Activated CD4-positive, alpha-beta memory T cell treated with anti-CD3 and anti-CD28 coated beads, Interleukin-2, amount 10 ng/mL, durations not matched to agents 7 days and 5 days (primary cell): ENCODE data around the gene ARHGAP19. TPM values are rescaled to one million over a fixed set of nuclear protein-coding genes. Genes with fewer than 3 reads are reported as not detected.

Experiments
- CTCF ChIA-PET: fragments of 350-600 bp; sonication (Branson Sonifier 250); formaldehyde crosslinking; loops from one replicate; lab custom pipeline; 2021; ENCODE audit warnings: antibody characterized with exemption, inconsistent platforms; lab: Charles Lee
- POLR2A ChIA-PET: fragments of 350-600 bp; sonication (Branson Sonifier 250); formaldehyde crosslinking; loops from one replicate; lab custom pipeline; 2021; ENCODE audit warnings: antibody characterized with exemption; lab: Charles Lee
- DNase-seq: peaks from one replicate; pipeline ENCODE4 v3.0.0-alpha.2; 2020
- H3K27ac Mint-ChIP-seq: one replicate; pipeline ENCODE4 v1.8.0; 2021; ENCODE audit warnings: mild to moderate bottlenecking, mixed read lengths
- H3K27me3 Mint-ChIP-seq: one replicate; pipeline ENCODE4 v1.8.0; 2021; ENCODE audit warnings: mixed read lengths
- H3K36me3 Mint-ChIP-seq: one replicate; pipeline ENCODE4 v1.8.0; 2021; ENCODE audit warnings: low read depth, mixed read lengths
- H3K4me1 Mint-ChIP-seq: one replicate; pipeline ENCODE4 v1.8.0; 2021; ENCODE audit warnings: mixed read lengths
- H3K4me3 Mint-ChIP-seq: one replicate; pipeline ENCODE4 v1.8.0; 2021; ENCODE audit warnings: mild to moderate bottlenecking, mixed read lengths
- H3K9me3 Mint-ChIP-seq: one replicate; pipeline ENCODE4 v1.8.0; 2021; ENCODE audit warnings: mixed read lengths
- total RNA-seq, 2 experiments: library from RNA; stranded (reverse); gene quantifications; one replicate each; pipeline ENCODE4 v1.2.3, GENCODE V29; 2021

Gene ARHGAP19
- total RNA-seq, 2 experiments from 2014 or later = 47.0 to 54.4 TPM

DNA sequence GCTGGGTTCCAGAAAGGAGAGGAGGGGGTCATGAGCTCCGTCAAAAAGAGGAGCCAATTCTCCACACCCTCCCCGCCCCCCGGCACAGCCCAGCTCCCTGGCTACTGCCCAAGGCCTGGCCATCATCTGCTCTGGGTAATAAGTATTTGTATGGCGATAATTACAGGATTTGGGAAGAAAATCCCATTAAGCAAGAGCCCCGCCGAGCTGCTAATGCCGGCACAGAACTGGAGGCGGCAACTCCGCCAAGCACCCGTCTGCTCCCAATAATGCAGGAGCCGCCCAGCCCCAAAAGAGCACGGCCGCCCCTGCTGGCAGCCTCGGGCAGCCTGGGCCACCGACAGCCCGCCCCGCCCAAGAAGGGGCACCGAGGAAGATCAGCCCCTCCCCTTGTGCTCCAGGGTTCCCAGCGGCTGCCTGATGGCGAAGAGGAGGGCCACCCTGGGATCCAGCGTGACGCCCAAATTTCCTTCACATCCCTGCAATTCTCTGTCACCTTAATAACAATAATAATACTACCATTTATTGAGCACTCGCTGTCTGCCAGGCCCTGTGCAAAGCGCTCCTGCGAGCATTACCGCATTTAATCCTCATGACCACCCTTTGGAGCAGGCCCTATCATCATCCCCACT lies 112.6 kb downstream of the ARHGAP19 start:
- DNase-seq = no peak
- H3K4me1 Mint-ChIP-seq = peaks cover 4% of the 10 kb centered on the region
- no peak overlapping the region for H3K4me3 Mint-ChIP-seq
- POLR2A ChIA-PET = no interaction called here
- H3K27ac Mint-ChIP-seq = no peak overlapping the region
- H3K36me3 Mint-ChIP-seq = no peaks in the 10 kb centered on the region
- CTCF ChIA-PET = interaction anchor here (0.5 to 1.2 kb wide), 4 partner anchors 17 to 186 kb away, joined by 3 to 6 read pairs (median 4); no protein-coding TSS in a partner anchor
- peaks cover 44% of the 10 kb centered on the region for H3K27me3 Mint-ChIP-seq
- no peaks in the 10 kb centered on the region for H3K9me3 Mint-ChIP-seq

DNA sequence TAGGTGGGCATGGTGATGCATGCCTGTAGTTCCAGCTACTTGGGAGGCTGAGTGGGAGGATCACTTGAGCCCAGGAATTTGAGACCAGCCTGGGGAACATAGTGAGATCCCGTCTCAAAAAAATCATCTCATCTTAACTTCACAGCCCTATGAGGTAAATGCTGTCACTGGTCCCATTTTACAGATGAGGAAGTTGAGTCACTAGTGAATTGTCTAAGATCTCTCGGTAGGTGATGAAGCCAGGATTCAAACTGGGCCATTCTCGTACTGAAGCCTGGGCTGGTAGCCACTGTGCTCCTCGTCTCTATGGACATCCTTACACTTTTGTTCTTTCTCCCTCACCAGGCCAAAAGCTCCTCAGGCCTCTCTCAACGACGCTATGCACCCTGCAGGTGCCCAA lies 113.1 kb downstream of the ARHGAP19 start:
- Mint-ChIP-seq H3K4me1 (no peaks in the 10 kb centered on the region), H3K27ac (no peak overlapping the region), H3K27me3 (peaks cover 39% of the 10 kb centered on the region), H3K9me3 (no peaks in the 10 kb centered on the region), H3K4me3 (no peak overlapping the region), H3K36me3 (no peaks in the 10 kb centered on the region)
- CTCF ChIA-PET = interaction anchor here (0.5 to 0.7 kb wide), 2 partner anchors 77 to 186 kb away, joined by 3 to 4 read pairs; no protein-coding TSS in a partner anchor
- POLR2A ChIA-PET = no interaction called here
- no peak for DNase-seq

DNA sequence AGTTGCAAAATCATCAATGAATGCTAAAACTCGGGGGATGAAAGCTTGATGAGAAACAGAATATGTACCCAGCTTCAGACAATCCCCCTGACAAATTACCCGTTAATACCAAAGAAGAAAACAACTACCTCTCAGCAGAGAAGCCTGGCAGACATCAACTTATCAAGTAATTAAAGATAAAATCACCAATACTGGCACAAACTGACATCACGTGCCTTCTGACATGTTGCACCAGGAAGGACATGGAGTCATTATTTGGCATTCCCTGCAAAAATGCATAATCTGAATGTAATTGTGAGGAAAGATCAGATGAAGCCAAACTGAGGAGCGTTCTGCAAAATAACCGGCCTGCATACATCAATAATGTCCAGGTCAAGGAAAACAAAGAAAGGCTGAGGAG lies 114.4 kb downstream of the ARHGAP19 start:
- Mint-ChIP-seq H3K27me3 (peaks cover 27% of the 10 kb centered on the region), H3K27ac (no peak overlapping the region), H3K4me3 (no peak overlapping the region), H3K36me3 (no peaks in the 10 kb centered on the region), H3K9me3 (no peaks in the 10 kb centered on the region), H3K4me1 (no peaks in the 10 kb centered on the region)
- DNase-seq = no peak
- CTCF ChIA-PET = interaction anchor here (2.7 kb wide), 1 partner anchor 32 kb away, joined by 8 read pairs; no protein-coding TSS in a partner anchor
- POLR2A ChIA-PET = no interaction called here

DNA sequence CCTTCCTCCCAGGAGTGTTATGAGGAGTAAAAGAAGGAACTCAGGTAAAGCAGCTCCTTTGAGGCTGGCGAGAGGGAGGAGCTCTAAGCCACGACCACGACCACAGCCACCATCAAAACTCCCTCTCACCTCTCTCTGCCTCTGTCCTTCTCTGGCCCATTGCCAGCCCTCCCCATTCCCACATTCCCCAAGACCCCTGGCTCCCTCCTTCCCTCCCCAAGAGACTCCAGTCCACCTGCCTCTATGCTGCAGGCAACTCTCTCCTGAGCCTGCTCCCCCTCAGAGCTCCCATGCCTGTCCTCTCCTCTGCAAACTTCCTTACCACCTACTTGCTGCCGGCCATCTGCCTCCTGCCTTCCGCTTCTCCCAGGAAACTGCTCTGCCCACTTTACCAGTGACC lies 116.2 kb downstream of the ARHGAP19 start:
- Mint-ChIP-seq H3K4me1 (no peaks in the 10 kb centered on the region), H3K36me3 (no peaks in the 10 kb centered on the region), H3K4me3 (no peak overlapping the region), H3K27me3 (peaks cover 28% of the 10 kb centered on the region), H3K27ac (no peak overlapping the region), H3K9me3 (no peaks in the 10 kb centered on the region)
- ChIA-PET CTCF (interaction anchor here (2.7 kb wide), 1 partner anchor 34 kb away, joined by 8 read pairs; no protein-coding TSS in a partner anchor), POLR2A (no interaction called here)
- no peak for DNase-seq

DNA sequence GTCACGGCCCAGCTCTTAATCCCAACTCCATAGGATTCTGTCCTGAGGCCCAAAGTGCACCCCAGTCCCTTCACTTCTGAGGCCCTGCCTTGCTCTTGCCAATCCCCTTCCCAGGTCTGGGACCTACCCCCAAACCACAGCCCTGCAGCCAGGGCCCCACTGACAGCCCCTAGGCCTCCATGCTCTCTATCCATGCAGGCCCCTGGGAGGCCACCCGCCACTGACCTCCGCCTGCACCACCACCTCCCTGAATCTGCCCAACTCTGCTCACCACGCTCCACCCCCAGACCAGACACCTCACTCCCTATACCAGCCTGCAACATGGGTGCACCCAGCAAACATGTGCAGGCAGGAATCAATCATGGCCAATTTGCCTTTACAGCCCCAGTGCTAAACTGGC lies 116.9 kb downstream of the ARHGAP19 start:
- no peak for DNase-seq
- H3K9me3 Mint-ChIP-seq = no peaks in the 10 kb centered on the region
- no peak overlapping the region for H3K27ac Mint-ChIP-seq
- ChIA-PET CTCF (no interaction called here), POLR2A (no interaction called here)
- H3K27me3 Mint-ChIP-seq = peaks cover 26% of the 10 kb centered on the region
- no peak overlapping the region for H3K4me3 Mint-ChIP-seq
- H3K4me1 Mint-ChIP-seq = no peaks in the 10 kb centered on the region
- H3K36me3 Mint-ChIP-seq = no peaks in the 10 kb centered on the region

DNA sequence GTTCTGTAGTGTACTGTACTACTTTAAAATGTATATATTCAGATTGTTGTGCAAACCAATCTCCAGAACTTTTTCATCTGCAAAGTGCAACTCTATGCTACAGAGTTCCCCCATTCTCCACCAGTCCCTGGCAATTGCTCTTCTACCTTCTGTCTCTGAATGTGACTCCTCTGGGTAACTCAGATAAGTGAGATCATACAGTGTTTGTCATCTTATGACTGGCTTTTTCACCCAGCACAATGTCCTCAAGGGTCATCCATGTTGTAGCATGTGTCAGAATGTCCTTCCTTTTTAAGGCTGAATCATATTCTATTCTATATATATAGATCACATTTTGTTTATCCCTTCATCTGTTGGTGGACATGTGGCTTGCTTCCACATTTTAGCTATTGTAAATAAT lies 117.5 kb downstream of the ARHGAP19 start:
- no peaks in the 10 kb centered on the region for H3K4me1 Mint-ChIP-seq
- H3K4me3 Mint-ChIP-seq = no peak overlapping the region
- no peaks in the 10 kb centered on the region for H3K36me3 Mint-ChIP-seq
- no peak overlapping the region for H3K27ac Mint-ChIP-seq
- H3K27me3 Mint-ChIP-seq = peaks cover 24% of the 10 kb centered on the region
- H3K9me3 Mint-ChIP-seq = no peaks in the 10 kb centered on the region
- ChIA-PET CTCF (interaction anchor here (1.0 to 2.3 kb wide), 4 partner anchors 9 to 35 kb away, joined by 3 to 7 read pairs (median 5); no protein-coding TSS in a partner anchor), POLR2A (no interaction called here)
- DNase-seq = no peak

DNA sequence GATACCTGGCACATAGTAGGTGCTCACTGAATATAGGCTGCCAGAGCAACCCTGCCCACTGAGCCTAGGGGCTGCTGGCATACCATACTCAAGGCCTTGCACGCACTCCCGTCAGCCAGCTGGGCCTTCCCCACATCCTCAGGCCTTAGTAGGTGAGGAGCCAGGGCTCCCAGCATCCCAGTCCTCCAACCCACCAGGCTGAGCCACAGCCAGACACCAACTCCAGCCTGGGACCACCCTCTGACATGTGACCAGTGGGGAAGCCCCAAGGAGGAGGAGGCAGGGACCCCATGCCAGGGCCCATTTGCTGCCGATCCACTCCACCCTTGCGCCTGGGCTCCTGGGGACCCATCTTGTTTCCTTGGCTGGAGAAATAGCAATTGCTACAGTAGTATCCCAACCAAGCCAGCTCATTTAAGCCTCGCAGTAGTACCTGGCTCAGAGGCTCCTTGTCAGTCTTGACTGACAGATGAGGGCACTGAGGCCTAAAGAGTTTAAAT lies 118.1 kb downstream of the ARHGAP19 start:
- H3K36me3 Mint-ChIP-seq = no peaks in the 10 kb centered on the region

DNA sequence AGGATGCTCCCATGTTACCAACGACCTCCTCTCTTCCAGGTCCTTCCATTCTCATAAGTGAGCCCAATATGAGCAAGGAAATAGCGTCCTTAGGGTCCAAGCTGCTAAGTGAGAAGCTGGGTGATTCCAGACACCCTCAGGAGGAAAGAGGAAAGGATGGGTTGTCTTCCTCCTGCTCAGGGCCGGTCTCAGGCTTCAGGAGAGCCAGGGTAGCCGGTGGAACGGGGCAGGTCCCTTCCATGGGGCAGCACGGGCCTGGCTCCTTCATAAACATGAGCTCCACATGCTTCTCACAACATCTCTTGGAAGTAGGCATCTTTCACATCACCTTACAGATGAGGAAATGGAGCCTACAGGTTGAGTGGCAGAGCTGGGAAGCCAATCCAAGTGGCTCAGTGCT lies 119.4 kb downstream of the ARHGAP19 start:
- ChIA-PET CTCF (interaction anchor here (1.9 to 2.3 kb wide), 2 partner anchors 24 to 37 kb away, joined by 6 to 7 read pairs; no protein-coding TSS in a partner anchor), POLR2A (no interaction called here)
- Mint-ChIP-seq H3K27ac (no peak overlapping the region), H3K4me3 (no peak overlapping the region), H3K27me3 (peaks cover 22% of the 10 kb centered on the region), H3K36me3 (no peaks in the 10 kb centered on the region), H3K4me1 (no peaks in the 10 kb centered on the region), H3K9me3 (no peaks in the 10 kb centered on the region)
- no peak for DNase-seq

More for the DNA sequence above, 118.1 kb downstream of the ARHGAP19 start:
- no peaks in the 10 kb centered on the region for H3K4me1 Mint-ChIP-seq
- CTCF ChIA-PET = interaction anchor here (1.0 to 2.3 kb wide), 4 partner anchors 9 to 36 kb away, joined by 3 to 7 read pairs (median 5); no protein-coding TSS in a partner anchor
- H3K27me3 Mint-ChIP-seq = peaks cover 24% of the 10 kb centered on the region
- no peak overlapping the region for H3K27ac Mint-ChIP-seq
- POLR2A ChIA-PET = no interaction called here
- no peaks in the 10 kb centered on the region for H3K9me3 Mint-ChIP-seq
- DNase-seq = no peak
- no peak overlapping the region for H3K4me3 Mint-ChIP-seq

Other genes starting within 250 kb of the ARHGAP19 start
- gene SLIT1, start 106.7 kb downstream of the ARHGAP19 start, total RNA-seq = under 1 TPM; 0.30 to 0.35 TPM
- 1 to 10 TPM; 6.9 to 7.6 TPM for gene FRAT1, start 26.6 kb upstream of the ARHGAP19 start, total RNA-seq
- gene FRAT2, start 42.1 kb upstream of the ARHGAP19 start, total RNA-seq = 10 to 100 TPM; 11.1 to 11.5 TPM
- gene RRP12, start 108.7 kb upstream of the ARHGAP19 start, total RNA-seq = 10 to 100 TPM; 16.2 to 18.1 TPM
- gene PGAM1, start 133.6 kb upstream of the ARHGAP19 start, total RNA-seq = 100 to 1,000 TPM; 509 to 514 TPM
- 10 to 100 TPM; 49.3 to 49.8 TPM for gene EXOSC1, start 153.4 kb upstream of the ARHGAP19 start, total RNA-seq
- gene ZDHHC16, start 153.5 kb upstream of the ARHGAP19 start, total RNA-seq = 10 to 100 TPM; 33.9 to 35.7 TPM
- gene MMS19, start 205.8 kb upstream of the ARHGAP19 start, total RNA-seq = 10 to 100 TPM; 60.6 to 66.3 TPM
- 1 to 10 TPM; 1.4 to 1.6 TPM for gene UBTD1, start 206.3 kb upstream of the ARHGAP19 start, total RNA-seq